ENCODE measurements around the gene IL27RA. TPM values are rescaled to one million over a fixed set of nuclear protein-coding genes. Genes with fewer than 3 reads are reported as not detected.
A peak's percentile ranks its signal among the peaks of the same experiment; 100 is the strongest.

IL27RA gene
- total RNA-seq, 1 donor from 2014 or later, result 1.5 TPM

DNA sequence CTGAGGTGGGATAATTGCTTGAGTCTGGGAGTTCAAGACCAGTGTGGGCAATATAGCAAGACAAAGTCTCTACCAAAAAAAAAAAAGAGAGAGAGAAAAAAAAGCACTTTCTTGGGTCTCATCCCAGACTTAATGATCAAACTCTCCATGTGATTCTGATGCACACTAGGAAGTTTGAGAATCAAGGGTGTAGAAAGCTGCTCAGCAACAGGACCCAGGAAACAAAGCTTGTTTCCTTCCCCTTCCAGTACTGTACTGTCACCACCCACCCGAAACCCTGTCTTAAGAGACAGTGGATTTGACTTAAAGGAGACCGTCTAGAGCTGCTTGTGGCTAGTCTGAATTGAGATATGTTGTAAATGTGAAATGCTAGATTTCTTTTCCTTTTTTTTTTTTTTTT lies 46.8 kb downstream of the IL27RA start:
- TF ChIP-seq POLR2AphosphoS5 (IDR thresholded peaks at IDR 0.05; ENCODE audit: insufficient read depth in 1 of 2, low read depth in 1 of 2) (no peak), POLR2A (IDR thresholded peaks at IDR 0.05) (no peak)
- TF ChIP-seq, protein P1, sequence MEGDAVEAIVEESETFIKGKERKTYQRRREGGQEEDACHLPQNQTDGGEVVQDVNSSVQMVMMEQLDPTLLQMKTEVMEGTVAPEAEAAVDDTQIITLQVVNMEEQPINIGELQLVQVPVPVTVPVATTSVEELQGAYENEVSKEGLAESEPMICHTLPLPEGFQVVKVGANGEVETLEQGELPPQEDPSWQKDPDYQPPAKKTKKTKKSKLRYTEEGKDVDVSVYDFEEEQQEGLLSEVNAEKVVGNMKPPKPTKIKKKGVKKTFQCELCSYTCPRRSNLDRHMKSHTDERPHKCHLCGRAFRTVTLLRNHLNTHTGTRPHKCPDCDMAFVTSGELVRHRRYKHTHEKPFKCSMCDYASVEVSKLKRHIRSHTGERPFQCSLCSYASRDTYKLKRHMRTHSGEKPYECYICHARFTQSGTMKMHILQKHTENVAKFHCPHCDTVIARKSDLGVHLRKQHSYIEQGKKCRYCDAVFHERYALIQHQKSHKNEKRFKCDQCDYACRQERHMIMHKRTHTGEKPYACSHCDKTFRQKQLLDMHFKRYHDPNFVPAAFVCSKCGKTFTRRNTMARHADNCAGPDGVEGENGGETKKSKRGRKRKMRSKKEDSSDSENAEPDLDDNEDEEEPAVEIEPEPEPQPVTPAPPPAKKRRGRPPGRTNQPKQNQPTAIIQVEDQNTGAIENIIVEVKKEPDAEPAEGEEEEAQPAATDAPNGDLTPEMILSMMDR (IDR thresholded peaks at IDR 0.05), result no peak

DNA sequence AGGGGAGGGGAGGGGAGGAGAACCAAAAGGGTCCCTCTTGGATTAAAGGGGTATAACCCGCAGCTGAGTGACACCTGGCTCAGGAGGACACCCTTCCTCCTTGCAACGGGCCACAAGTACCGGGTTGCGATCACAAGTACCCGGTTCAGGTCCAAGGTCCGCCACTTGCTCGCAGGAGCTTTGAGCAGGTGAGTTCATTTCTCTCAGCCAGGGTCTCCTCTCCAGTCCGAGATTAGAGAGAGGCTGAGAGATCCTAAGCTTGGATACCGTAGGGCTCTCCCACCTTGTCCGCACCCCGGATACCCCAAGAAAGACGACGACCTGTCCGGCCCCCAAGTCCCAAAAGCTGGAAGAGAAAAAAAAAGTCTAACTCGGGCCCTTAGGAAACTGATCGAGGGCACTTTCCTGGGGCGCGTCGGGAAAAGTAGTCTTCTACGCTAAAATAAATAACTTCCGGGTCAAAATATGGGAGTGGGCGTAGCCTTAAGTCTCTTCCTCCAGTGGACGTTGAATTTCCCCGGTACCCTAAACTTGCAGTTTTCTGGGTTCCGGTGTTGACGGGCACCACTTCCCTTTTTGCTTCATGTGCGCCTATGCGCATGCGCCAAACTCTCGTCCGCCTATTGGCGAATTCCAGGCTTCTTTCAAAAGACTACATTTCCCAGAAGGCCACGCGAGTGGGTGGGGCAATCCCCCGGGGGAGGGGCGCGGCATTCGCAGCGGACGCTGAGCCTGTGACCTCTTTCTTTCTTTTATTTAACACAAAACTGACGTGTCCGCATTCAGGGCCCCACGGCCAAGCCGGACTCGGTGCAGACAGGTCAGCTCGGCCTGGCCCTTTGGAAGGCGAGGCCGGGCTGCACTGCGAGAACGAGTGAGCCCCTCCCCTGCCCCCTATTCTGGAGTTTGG lies 49.6 kb downstream of the IL27RA start:
- peak overlapping the region; percentile 92 for H3K27ac ChIP-seq
- H3K27me3 ChIP-seq, result no peaks in the 10 kb centered on the region
- intact Hi-C loops (cut with DNase I), result loop anchor here (5.0 kb wide), 1 partner anchor 36 kb away; the partner anchor contains the start of gene PRKACA
- H3K4me3 ChIP-seq, result peak overlapping the region; percentile 61 to 79
- H3K4me1 ChIP-seq, result peaks cover 25% of the 10 kb centered on the region
- DNase-seq (ENCODE audit: extremely low spot score in 2 of 2), result peak; percentile 99
- no peaks in the 10 kb centered on the region for H3K36me3 ChIP-seq
- TF ChIP-seq, protein P1 (IDR thresholded peaks at IDR 0.05), result peak in 2 of 3 experiments; percentile 7 to 26
- peak; percentile 13 to 76 for TF ChIP-seq POLR2A (IDR thresholded peaks at IDR 0.05)
- peak; percentile 95 to 100 for TF ChIP-seq POLR2AphosphoS5 (IDR thresholded peaks at IDR 0.05; ENCODE audit: insufficient read depth in 1 of 2, low read depth in 1 of 2)
- no peaks in the 10 kb centered on the region for H3K9me3 ChIP-seq

More for the DNA sequence above, 46.8 kb downstream of the IL27RA start:
- intact Hi-C loops (cut with DNase I), result no loop called here
- H3K4me1 ChIP-seq, result peaks cover 41% of the 10 kb centered on the region
- H3K4me3 ChIP-seq, result no peak overlapping the region
- no peaks in the 10 kb centered on the region for H3K9me3 ChIP-seq
- H3K27ac ChIP-seq, result no peak overlapping the region
- no peaks in the 10 kb centered on the region for H3K36me3 ChIP-seq
- H3K27me3 ChIP-seq, result no peaks in the 10 kb centered on the region
- DNase-seq (ENCODE audit: extremely low spot score in 2 of 2), result no peak

DNA sequence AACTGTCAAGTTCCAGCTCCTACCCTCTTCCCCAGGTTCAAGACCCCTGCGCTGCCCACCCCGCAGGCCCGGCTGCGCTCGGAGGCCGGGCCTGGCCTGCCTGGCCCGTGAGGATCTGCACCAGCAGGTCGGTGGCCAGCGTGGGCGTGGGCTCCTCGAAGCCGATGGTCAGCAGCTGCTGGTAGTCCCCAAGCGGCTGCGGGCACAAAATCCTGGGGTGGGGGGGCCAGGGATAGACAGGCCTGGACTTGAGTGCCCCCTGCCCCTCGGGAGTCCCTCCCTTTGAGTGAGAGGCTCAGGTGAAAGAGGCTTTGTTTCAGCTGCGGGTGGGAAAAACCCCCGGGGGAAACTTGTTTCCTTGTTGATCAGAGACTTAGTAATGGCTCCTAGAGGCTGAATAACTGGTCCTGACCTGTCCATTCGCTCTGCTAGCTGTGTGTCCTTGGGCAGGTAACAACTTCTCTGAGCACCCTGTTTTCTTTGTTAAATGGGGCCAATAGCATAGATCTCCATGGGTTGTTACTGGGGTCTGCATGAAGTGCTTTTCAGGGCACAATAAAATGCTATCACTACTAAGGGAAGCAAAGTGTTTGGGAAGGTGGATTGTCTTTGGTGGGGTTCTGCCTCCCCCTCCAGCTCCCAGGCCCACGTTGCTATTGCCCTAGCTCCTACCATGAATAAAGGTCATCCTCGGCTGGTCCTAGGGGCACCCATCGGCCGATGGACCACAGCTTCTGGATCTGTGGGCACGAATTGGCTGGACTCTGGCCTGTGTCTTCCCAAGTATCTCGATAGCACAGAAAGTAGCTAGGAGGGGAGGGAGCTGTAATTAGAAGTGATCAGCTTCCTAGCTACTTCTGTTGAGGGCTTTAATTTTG lies 50.5 kb downstream of the IL27RA start:
- peaks cover 25% of the 10 kb centered on the region for H3K4me1 ChIP-seq
- no peaks in the 10 kb centered on the region for H3K9me3 ChIP-seq
- no peak for DNase-seq (ENCODE audit: extremely low spot score in 2 of 2)
- TF ChIP-seq, protein P1 (IDR thresholded peaks at IDR 0.05), result no peak
- no peak for TF ChIP-seq POLR2A (IDR thresholded peaks at IDR 0.05)
- peak in 1 of 2 donors; percentile 80 for TF ChIP-seq POLR2AphosphoS5 (IDR thresholded peaks at IDR 0.05; ENCODE audit: insufficient read depth in 1 of 2, low read depth in 1 of 2)
- H3K27ac ChIP-seq, result peak overlapping the region; percentile 92
- H3K36me3 ChIP-seq, result no peaks in the 10 kb centered on the region
- intact Hi-C loops (cut with DNase I), result loop anchor here (5.0 kb wide), 1 partner anchor 35 kb away; the partner anchor contains the start of gene PRKACA
- H3K27me3 ChIP-seq, result no peaks in the 10 kb centered on the region
- peak overlapping the region; percentile 61 to 79 for H3K4me3 ChIP-seq

DNA sequence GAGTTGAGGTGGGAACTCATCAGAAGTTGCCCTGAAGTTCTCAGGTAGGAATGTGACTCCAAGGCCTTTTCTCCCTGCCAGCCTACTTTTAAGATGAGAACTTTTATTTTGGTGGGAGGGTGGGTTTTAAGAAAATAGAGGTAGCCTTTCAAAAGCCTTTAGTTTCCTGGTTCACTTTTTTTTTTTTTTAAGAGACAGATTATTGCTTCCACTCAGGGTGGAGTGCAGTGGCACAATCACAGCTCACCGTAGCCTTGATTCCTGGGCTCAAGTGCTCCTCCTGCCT lies 51.1 kb downstream of the IL27RA start:
- peak overlapping the region in 1 of 2 donors; percentile 79 for H3K4me3 ChIP-seq
- H3K27me3 ChIP-seq, result no peaks in the 10 kb centered on the region
- H3K4me1 ChIP-seq, result peaks cover 25% of the 10 kb centered on the region
- H3K9me3 ChIP-seq, result no peaks in the 10 kb centered on the region
- TF ChIP-seq POLR2A (IDR thresholded peaks at IDR 0.05), result no peak
- TF ChIP-seq POLR2AphosphoS5 (IDR thresholded peaks at IDR 0.05; ENCODE audit: insufficient read depth in 1 of 2, low read depth in 1 of 2), result no peak
- TF ChIP-seq, protein P1 (IDR thresholded peaks at IDR 0.05), result no peak
- no peak for DNase-seq (ENCODE audit: extremely low spot score in 2 of 2)
- intact Hi-C loops (cut with DNase I), result loop anchor here (5.0 kb wide), 1 partner anchor 35 kb away; the partner anchor contains the start of gene PRKACA
- peak overlapping the region; percentile 92 for H3K27ac ChIP-seq
- H3K36me3 ChIP-seq, result no peaks in the 10 kb centered on the region

Data from vagina (tissue), 2 donors.